ENCODE data around the gene CLEC4F. TPM values are rescaled to one million over a fixed set of nuclear protein-coding genes. Genes with fewer than 3 reads are reported as not detected.
A peak's percentile ranks its signal among the peaks of the same experiment; 100 is the strongest.

CLEC4F gene
- total and polyA plus RNA-seq, 2 of the 4 experiments (the other 2 are of a cell fraction), result not detected

- peaks cover 38% of the 10 kb centered on the region for H3K27me3 ChIP-seq (ENCODE audit: control insufficient read depth, insufficient read depth, low read length)
- peak; percentile 87 for TF ChIP-seq RAD21 (IDR thresholded peaks at IDR 0.05; ENCODE audit: low read length)
- no peak for TF ChIP-seq NFE2L2 (IDR thresholded peaks at IDR 0.05; ENCODE audit: low read depth, low read length)
- TF ChIP-seq MAZ (IDR thresholded peaks at IDR 0.05; ENCODE audit: borderline replicate concordance, low read depth, low read length), result no peak
- peak; percentile 98 for TF ChIP-seq CTCF (conservative IDR thresholded peaks at IDR 0.05; ENCODE audit: low read depth, low read length)
- peak; percentile 56 for TF ChIP-seq SMC3 (IDR thresholded peaks at IDR 0.05; ENCODE audit: low read depth, low read length)
- no peak overlapping the region for H2AK5ac ChIP-seq (ENCODE audit: low read depth, low read length)
- no peaks in the 10 kb centered on the region for H3K36me3 ChIP-seq (ENCODE audit: control insufficient read depth, insufficient read depth, low read length)
- dilution Hi-C loops (cut with HindIII; ENCODE audit: low sequenced_read_pairs, unreplicated experiment) (no loop called here), in situ Hi-C loops (cut with MboI; ENCODE audit: low sequenced_read_pairs) (no loop called here), intact Hi-C loops (cut with micrococcal nuclease) (loop anchor here (1.0 to 2.0 kb wide), 2 partner anchors 59 to 86 kb away; no protein-coding TSS in a partner anchor)
- no TSS peak for BruUV-seq (replicated peaks)
- no peak overlapping the region for H3K4ac ChIP-seq (ENCODE audit: low read depth, low read length)
- H3K9me3 ChIP-seq (ENCODE audit: control insufficient read depth, insufficient read depth, low read length), result no peaks in the 10 kb centered on the region
- H3K79me1 ChIP-seq (ENCODE audit: low read depth in 1 of 2, low read length in 2 of 2), result no peaks in the 10 kb centered on the region
- no peak overlapping the region for H4K5ac ChIP-seq (ENCODE audit: low read depth, low read length)
- no peak overlapping the region for H3K23ac ChIP-seq (ENCODE audit: low read depth, low read length)
- ATAC-seq (ENCODE audit: low read depth), result peak; percentile 98
- ChIA-PET CTCF (interaction anchor here (0.5 to 1.6 kb wide), 2 partner anchors 86 to 361 kb away, joined by 3 to 4 read pairs; no protein-coding TSS in a partner anchor), POLR2A (ENCODE audit: unreplicated experiment) (no interaction called here)
- no peak overlapping the region for H3K56ac ChIP-seq (ENCODE audit: extremely low read depth, insufficient read depth, low read length)
- H4K91ac ChIP-seq (ENCODE audit: insufficient read depth, low read depth, low read length), result no peak overlapping the region
- H4K8ac ChIP-seq (ENCODE audit: low read depth in 2 of 2, low read length in 2 of 2), result no peak overlapping the region
- no peaks in the 10 kb centered on the region for H3K4me1 ChIP-seq (ENCODE audit: control insufficient read depth, insufficient read depth, low read length)
- no peak overlapping the region for H2AK9ac ChIP-seq (replicated peaks; ENCODE audit: low read depth, low read length, poor library complexity)
- no peaks in the 10 kb centered on the region for H3K9me1 ChIP-seq (ENCODE audit: insufficient read depth, low read length)
- WGBS, 2 experiments (ENCODE audit: extremely low coverage in 2 of 2, insufficient read length in 1 of 2), result 11% methylated on average over 5 of the region's 21 CpGs; no CpG with 5 or more reads in 1 of the 2 experiments
- no peak overlapping the region for H2AFZ ChIP-seq (replicated peaks; ENCODE audit: low read length, poor library complexity)
- H3K4me3 ChIP-seq (ENCODE audit: insufficient read depth, low read depth, low read length), result no peak overlapping the region
- H3K4me2 ChIP-seq (ENCODE audit: low read depth, low read length), result no peak overlapping the region
- H2BK15ac ChIP-seq (ENCODE audit: low read depth, low read length), result no peak overlapping the region
- no peak overlapping the region for H2BK120ac ChIP-seq (ENCODE audit: low read depth, low read length)
- no peak overlapping the region for H3K9ac ChIP-seq (ENCODE audit: low read depth, low read length)
- H3K27ac ChIP-seq (ENCODE audit: insufficient read depth, low read length), result no peak overlapping the region
- H3K18ac ChIP-seq (ENCODE audit: low read depth, low read length), result no peak overlapping the region
- H2BK5ac ChIP-seq (ENCODE audit: low read depth, low read length, poor library complexity, severe bottlenecking), result no peak overlapping the region
- no peak overlapping the region for H3K14ac ChIP-seq (replicated peaks; ENCODE audit: low read depth, low read length)
- DNase-seq, result peak; percentile 62
- H4K20me1 ChIP-seq (ENCODE audit: insufficient read depth, low read length), result no peaks in the 10 kb centered on the region
- H2BK20ac ChIP-seq (ENCODE audit: low read depth, low read length), result no peak overlapping the region
Measured at GRCh38 chr2:70861777-70862625, 41.6 kb upstream of the CLEC4F start.
